Muscle of back (tissue), 11 donors: ENCODE measurements around the gene SDHA. TPM values are rescaled to one million over a fixed set of nuclear protein-coding genes. Genes with fewer than 3 reads are reported as not detected.
A peak's percentile ranks its signal among the peaks of the same experiment; 100 is the strongest.
"Not testable (repeated sequence)": the region's sequence is repeated elsewhere in the genome, so short reads cannot be mapped to it uniquely, and the experiment has no call there.

Experiments used
- DNase-seq, 3 donors: peaks; one replicate each; pipeline versions ENCODE4 v3.0.0 to v3.0.0-alpha.2; 2013
- polyA plus RNA-seq, 10 donors: library from polyadenylated mRNA; unstranded; fragments of 120-200 nt; gene quantifications; one replicate each; pipeline ENCODE4 v1.2.1, GENCODE V29; 2013; ENCODE audit not compliant: insufficient read length in 10 of 10

SDHA gene
- polyA plus RNA-seq, 10 donors, result 85.0 to 120 (median 99.3) TPM

DNA sequence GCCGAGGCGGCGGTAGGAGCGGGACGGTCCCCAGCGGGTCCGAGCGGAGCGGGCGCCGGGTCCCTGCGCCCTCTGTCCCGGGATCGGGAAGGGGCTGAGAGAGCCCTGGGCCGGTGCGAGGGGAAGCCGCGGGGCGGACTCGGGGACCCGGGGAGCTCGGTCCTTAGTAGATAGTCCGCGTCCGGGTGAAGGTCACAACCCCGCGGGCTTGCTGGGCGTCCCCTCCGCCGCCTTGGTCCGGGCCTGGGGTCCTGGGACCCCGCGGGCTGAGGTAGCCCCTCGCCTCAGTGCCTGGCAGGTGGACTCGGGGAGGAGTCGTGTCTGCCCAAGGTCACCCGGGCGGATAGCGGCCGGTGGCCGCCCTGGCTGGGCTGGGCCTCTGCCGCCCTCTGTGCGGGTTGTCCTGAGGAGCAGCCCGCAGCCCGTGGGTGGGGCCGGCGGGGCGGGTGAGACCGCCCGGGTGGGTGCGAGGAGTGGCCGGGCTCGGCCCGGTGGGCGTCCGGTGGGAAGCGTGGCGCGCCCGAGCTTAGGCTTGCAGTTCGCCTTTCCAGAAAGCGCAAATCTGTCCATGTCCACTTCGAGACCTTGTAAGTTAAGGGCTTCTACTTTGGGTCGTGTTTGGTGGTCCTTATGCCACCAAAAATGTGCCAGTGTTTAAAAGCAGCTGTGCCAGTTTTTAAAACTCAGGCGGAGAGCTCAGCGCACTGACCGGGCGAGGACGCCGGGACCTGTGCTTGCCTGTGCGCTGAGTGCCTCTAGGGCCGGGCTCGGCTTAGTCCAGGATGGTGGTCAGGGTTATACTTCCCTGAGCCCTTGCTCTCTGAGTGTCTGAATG lies 554 bp downstream of the SDHA start:
- DNase-seq, result peak in 2 of 3 donors; percentile 29 to 63

GRCh38 chr5:219460-219863 lies 1.3 kb downstream of the SDHA start:
- DNase-seq, result no peak

DNA sequence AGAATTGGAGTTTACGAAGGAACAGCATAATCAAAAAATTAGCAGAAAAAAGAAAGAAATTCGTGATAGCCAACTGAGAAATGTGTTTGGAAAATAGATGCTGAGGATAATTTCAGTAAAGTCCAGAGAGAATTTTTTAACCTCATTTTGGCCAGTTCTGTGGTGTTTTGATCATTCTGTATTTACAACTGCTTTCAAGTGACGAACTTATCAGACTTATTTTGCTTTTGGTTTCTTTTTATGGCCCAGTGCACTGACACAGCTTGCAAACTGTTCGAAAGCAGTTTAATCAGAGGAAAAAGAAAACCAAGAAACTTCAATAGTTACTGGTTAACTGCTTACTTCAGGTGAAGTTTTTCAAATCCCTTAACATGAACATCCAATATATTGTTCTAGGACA lies 1.9 kb downstream of the SDHA start:
- no peak for DNase-seq

GRCh38 chr5:222951-223715 lies 5.0 kb downstream of the SDHA start:
- DNase-seq, result not testable (repeated sequence)

GRCh38 chr5:223791-224190 lies 5.7 kb downstream of the SDHA start:
- DNase-seq, result no peak

GRCh38 chr5:225334-225733 lies 7.2 kb downstream of the SDHA start:
- DNase-seq, result no peak

- DNase-seq, result not testable (repeated sequence)
Measured at GRCh38 chr5:227375-227774, 9.3 kb downstream of the SDHA start.

DNA sequence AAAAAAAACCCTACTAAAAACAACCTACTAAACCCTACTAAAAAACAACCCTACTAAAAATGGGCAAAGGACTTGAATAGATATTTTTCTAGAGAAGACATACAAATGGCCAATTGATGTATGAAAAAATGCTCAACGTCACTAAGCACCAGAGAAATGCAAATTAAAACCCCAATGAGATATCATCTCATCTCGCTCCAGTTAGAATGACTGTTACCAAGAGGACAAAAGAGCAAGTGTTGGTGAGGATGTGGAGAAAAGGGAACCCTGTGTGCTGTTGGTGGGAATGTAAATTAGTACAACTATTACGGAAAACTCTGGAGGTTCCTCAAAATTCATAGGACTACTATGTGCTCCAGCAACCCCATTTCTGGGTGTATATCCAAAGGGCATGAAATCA lies 10.8 kb downstream of the SDHA start:
- DNase-seq, result no peak

- DNase-seq, result no peak
Measured at GRCh38 chr5:230711-231110, 12.6 kb downstream of the SDHA start.

GRCh38 chr5:231661-232060 lies 13.5 kb downstream of the SDHA start:
- no peak for DNase-seq

DNA sequence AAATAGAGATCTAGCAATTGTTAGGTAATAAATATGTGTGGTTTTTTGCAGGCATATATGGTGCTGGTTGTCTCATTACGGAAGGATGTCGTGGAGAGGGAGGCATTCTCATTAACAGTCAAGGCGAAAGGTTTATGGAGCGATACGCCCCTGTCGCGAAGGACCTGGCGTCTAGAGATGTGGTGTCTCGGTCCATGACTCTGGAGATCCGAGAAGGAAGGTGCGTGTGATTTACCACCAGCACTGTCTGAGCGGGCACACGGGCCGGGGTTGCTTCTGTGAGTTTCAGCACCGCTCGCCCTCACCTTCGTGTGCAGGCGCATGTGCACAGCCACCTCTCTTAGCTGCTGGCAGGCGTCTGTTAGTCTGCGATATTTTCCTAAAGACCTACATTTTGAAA lies 15.3 kb downstream of the SDHA start:
- DNase-seq, result not testable (repeated sequence)

DNA sequence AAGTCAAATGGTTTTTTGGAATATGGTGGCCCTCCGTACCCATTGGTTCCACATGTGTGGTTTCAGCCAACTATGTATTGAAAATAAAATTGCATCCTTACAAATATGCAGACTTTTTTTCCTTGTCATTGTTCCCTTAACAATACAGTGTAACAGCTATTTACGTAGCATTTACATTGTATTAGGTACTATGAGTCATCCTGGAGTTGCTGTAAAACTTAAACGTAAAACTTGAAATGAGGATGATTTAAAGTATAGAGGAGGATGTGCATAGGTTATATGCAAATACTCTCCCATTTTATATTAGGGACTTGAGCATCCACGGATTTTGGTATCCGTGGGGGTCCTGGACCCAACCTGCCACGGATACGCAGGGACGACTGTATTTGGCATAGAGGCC lies 16.3 kb downstream of the SDHA start:
- DNase-seq, result no peak

- DNase-seq, result not testable (repeated sequence)
Measured at GRCh38 chr5:235527-235926, 17.4 kb downstream of the SDHA start.

GRCh38 chr5:237931-238330 lies 19.8 kb downstream of the SDHA start:
- not testable (repeated sequence) for DNase-seq

DNA sequence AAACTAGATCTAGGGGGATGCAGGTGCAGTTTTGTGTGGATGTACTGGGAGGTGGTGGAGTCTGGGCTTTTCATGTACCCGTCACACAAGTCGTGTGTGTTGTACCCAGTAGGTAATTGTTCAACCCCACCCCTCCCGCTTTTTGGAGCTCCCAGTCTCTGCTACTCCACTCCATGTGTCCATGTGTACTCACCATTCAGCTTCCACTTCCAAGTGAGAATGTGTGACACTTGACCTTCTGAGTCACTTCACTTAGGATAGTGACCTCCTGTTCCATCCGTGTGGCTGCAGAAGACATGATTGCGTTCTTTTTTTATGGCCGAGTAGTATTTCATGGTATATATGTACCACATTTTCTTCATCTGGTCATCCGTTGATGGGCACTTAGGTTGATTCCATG lies 22.4 kb downstream of the SDHA start:
- DNase-seq, result not testable (repeated sequence)

- DNase-seq, result not testable (repeated sequence)
Measured at GRCh38 chr5:241045-241669, 23.0 kb downstream of the SDHA start.

DNA sequence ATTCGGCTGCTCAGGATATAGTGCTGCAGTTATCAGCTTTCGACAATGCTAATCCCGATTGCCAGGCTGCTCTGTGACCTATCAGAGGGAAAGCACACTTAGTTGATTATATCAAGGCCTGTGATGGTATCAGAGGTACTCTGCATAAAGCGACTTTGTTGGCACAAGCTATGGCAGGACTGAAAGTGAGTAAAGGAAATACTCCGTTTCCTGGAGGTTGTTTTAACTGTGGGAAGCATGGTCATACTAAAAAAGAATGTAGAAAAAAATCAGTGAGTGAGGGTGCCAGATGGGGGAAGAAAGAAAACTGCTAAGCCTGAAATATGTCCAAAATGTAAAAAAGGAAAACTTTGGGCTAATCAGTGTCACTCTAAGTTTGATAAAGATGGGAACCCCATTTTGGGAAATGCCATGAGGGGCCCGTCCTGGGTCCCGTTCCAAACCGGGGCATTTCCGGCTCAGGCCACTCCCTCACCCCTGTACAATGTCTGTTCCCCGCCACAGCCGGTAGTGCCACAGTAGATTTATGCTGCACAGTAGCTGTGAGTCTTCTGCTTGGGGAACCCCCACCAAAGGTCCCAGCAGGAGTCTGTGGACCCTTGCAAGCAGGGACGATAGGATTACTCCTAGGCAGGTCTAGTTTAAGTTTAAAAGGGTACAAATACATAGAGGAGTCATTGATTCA lies 25.7 kb downstream of the SDHA start:
- not testable (repeated sequence) for DNase-seq

DNA sequence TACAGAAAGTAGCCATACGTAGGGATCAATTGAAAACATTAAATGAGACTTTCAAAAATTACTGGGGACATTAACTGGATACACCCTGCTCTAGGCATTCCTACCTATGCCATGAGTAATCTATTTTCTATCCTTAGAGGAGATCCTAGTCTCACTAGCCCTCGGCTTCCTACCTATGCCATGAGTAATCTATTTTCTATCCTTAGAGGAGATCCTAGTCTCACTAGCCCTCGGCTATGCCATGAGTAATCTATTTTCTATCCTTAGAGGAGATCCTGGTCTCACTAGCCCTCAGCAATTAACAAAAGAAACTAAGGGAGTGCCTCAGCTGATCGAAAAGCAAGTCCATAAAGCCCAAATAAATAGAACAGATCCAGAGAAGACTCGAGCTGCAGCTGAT lies 27.6 kb downstream of the SDHA start:
- DNase-seq, result not testable (repeated sequence)

GRCh38 chr5:250396-250795 lies 32.3 kb downstream of the SDHA start:
- not testable (repeated sequence) for DNase-seq

DNA sequence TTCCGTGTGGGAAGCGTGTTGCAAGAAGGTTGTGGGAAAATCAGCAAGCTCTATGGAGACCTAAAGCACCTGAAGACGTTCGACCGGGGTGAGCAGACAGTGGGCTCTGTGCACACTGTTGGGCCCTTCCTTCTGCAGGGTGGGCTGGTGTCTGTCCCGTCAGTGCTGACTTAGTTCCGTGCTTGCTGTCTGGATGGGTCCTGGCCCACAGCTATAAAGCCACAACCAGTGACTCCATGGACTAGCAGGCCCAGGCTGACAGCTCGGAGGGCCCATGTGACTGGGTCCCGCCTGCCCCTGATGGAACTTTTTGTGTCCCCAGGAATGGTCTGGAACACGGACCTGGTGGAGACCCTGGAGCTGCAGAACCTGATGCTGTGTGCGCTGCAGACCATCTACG lies 32.9 kb downstream of the SDHA start:
- not testable (repeated sequence) for DNase-seq

DNA sequence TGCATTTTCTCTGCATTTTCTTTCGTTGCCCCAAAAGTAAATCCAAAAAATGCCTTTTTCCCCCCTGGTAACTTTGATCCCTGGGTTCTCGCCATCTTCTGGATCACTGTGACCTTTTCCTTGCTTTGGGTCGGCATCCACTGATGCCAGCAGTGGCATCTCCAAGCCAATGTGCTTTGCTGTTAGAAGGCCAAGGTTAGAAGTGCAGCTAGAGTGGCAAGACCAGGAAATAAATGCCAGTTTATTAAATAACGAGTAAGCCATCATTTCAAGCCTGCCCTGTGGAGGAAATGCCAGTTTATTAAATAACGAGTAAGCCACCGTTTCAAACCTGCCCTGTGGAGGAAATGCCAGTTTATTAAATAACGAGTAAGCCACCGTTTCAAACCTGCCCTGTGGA lies 33.4 kb downstream of the SDHA start:
- not testable (repeated sequence) for DNase-seq

GRCh38 chr5:251975-252374 lies 33.9 kb downstream of the SDHA start:
- DNase-seq, result not testable (repeated sequence)
